ENCODE results near the gene SERPINB6. TPM values are rescaled to one million over a fixed set of nuclear protein-coding genes. Genes with fewer than 3 reads are reported as not detected.
A peak's percentile ranks its signal among the peaks of the same experiment; 100 is the strongest.
"Not testable (repeated sequence)": the region's sequence is repeated elsewhere in the genome, so short reads cannot be mapped to it uniquely, and the experiment has no call there.

SERPINB6 gene
- total RNA-seq, 3 donors from 2014 or later, result 134 to 147 (median 142) TPM

DNA sequence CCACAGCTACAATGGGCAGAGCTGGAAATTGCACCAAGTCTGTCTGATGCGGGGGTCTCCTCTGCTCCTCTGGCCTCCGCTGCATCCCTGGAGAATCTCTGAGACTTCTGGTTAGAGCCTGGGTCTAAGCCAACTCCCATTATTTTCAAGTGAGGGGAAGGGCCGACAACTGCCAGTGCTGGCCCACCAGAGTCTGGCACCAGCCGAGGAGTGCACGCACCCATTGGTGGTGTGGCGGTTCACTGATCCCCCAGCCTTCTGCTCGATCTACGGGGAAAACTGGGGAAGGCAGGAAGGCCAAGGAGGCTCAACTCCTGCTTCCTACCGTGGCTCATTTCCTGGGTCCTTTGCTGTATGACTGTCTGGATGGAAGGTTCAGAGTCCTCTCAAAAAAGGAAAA, 34.5 kb upstream of the SERPINB6 start:
- no peak overlapping the region for H3K4me3 ChIP-seq
- no peak for ATAC-seq
- TF ChIP-seq, protein P1, sequence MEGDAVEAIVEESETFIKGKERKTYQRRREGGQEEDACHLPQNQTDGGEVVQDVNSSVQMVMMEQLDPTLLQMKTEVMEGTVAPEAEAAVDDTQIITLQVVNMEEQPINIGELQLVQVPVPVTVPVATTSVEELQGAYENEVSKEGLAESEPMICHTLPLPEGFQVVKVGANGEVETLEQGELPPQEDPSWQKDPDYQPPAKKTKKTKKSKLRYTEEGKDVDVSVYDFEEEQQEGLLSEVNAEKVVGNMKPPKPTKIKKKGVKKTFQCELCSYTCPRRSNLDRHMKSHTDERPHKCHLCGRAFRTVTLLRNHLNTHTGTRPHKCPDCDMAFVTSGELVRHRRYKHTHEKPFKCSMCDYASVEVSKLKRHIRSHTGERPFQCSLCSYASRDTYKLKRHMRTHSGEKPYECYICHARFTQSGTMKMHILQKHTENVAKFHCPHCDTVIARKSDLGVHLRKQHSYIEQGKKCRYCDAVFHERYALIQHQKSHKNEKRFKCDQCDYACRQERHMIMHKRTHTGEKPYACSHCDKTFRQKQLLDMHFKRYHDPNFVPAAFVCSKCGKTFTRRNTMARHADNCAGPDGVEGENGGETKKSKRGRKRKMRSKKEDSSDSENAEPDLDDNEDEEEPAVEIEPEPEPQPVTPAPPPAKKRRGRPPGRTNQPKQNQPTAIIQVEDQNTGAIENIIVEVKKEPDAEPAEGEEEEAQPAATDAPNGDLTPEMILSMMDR (IDR thresholded peaks at IDR 0.05), result no peak
- H3K9me3 ChIP-seq, result no peaks in the 10 kb centered on the region
- no peaks in the 10 kb centered on the region for H3K4me1 ChIP-seq (ENCODE audit: low read depth)
- intact Hi-C loops (cut with DNase I, micrococcal nuclease), result no loop called here
- H3K36me3 ChIP-seq (ENCODE audit: low read depth), result no peaks in the 10 kb centered on the region
- no peak for DNase-seq

DNA sequence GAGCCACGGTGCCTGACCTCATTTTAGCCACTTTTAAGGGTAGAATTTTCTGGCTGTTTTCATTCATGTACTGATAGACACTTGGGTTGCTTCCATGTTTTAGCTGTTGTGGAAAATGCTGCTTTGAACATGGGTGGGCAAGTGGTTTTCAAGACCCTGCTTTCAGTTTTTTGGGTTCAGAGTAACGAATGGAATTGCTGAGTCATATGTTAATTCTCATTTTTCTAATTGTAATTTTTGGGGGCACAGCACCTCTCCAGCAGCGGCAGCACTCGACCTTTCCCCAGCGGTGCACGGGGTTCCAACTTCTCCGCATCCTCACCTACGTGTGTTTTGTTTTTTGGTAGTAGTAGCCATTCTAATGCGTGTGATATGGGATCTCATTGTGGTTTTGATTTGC, 33.7 kb upstream of the SERPINB6 start:
- DNase-seq (no peak), ATAC-seq (no peak)
- TF ChIP-seq, protein P1 (IDR thresholded peaks at IDR 0.05), result no peak
- Histone ChIP-seq H3K4me3 (no peak overlapping the region), H3K36me3 (ENCODE audit: low read depth) (no peaks in the 10 kb centered on the region), H3K9me3 (no peaks in the 10 kb centered on the region), H3K4me1 (ENCODE audit: low read depth) (peaks cover 6% of the 10 kb centered on the region)
- intact Hi-C loops (cut with DNase I, micrococcal nuclease), result no loop called here

DNA sequence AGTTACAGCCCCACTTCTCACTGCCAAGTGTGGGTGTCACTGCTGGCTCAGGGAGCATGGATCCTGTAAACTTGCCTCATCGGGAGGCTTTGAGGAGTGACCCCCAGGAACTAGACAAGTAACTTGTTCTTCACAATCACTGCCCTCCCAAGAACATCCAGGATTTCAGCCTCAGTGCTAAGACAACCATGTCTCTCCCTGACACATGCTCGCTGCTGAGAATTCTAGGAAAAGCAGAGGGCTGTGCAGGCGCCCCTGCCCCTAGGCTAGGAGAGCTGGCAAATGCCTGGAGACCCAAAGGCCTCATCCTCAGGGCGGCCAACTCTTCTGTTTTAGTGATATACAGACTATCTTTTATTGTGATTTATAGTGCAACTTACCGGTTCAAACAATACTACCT, 31.9 kb upstream of the SERPINB6 start:
- intact Hi-C loops (cut with DNase I, micrococcal nuclease); H3K4me3 ChIP-seq; ATAC-seq; H3K36me3 ChIP-seq (ENCODE audit: low read depth); DNase-seq; H3K9me3 ChIP-seq: not testable (repeated sequence)
- H3K4me1 ChIP-seq (ENCODE audit: low read depth), result peaks cover 15% of the 10 kb centered on the region

DNA sequence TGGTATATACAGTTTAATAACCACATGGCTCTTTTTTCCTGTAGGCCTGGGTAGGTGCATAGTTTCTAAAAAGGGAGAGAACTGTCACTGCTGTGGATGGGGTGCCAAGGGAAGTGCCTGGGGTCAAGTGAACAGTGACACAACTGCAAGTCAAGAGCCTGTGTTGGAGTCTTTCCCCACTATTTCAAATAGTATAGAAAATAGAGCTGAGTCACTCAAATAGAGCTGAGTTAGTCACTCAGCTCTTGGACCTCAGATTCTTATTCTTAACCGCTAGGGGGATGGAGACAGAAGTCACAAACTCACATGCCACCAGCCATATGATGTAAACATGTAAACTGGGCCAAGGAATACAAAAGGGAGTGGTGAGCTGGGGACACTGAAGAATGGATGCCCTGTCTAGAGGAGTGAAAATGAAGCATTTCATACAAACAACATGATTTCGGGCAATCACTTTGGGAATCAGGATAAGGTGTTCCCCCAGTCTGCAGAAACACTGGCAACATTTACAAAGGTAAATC, 30.5 kb upstream of the SERPINB6 start:
- DNase-seq, result no peak
- TF ChIP-seq, protein P1 (IDR thresholded peaks at IDR 0.05), result no peak
- no peak overlapping the region for H3K4me3 ChIP-seq
- no peaks in the 10 kb centered on the region for H3K9me3 ChIP-seq
- H3K4me1 ChIP-seq (ENCODE audit: low read depth), result peaks cover 15% of the 10 kb centered on the region
- intact Hi-C loops (cut with DNase I, micrococcal nuclease), result no loop called here
- ATAC-seq, result peak; percentile 28
- H3K36me3 ChIP-seq (ENCODE audit: low read depth), result no peaks in the 10 kb centered on the region

DNA sequence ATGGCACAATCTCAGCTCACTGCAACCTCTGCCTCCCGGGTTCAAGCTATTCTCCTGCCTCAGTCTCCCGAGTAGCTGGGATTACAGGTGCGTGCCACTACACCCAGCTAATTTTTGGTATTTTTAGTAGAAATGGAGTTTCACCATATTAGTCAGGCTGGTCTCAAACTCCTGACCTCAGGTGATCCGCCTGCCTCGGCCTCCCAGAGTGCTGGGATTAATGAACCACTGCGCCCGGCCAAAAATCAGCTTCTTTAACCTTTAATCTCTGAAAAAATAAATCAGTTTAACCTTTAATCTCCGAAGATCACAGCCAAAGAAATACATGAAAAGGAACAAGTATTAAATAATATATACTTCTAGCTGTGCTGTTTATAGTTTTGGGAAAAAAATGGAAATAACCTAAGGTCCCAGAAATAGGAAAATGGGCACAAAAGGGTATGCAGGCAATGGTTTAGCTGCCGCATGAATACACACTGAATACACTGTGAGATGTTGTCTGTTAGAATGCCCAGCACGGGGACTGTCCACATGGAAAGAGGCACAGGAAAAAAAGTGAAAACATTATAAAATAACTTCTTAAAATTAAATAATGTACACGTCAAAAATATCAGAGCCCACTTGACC, 29.9 kb upstream of the SERPINB6 start:
- H3K4me1 ChIP-seq (ENCODE audit: low read depth), result peaks cover 15% of the 10 kb centered on the region
- no peaks in the 10 kb centered on the region for H3K36me3 ChIP-seq (ENCODE audit: low read depth)
- H3K4me3 ChIP-seq, result no peak overlapping the region
- DNase-seq (no peak), ATAC-seq (no peak)
- H3K9me3 ChIP-seq, result no peaks in the 10 kb centered on the region
- intact Hi-C loops (cut with DNase I, micrococcal nuclease), result no loop called here
- TF ChIP-seq, protein P1 (IDR thresholded peaks at IDR 0.05), result no peak

DNA sequence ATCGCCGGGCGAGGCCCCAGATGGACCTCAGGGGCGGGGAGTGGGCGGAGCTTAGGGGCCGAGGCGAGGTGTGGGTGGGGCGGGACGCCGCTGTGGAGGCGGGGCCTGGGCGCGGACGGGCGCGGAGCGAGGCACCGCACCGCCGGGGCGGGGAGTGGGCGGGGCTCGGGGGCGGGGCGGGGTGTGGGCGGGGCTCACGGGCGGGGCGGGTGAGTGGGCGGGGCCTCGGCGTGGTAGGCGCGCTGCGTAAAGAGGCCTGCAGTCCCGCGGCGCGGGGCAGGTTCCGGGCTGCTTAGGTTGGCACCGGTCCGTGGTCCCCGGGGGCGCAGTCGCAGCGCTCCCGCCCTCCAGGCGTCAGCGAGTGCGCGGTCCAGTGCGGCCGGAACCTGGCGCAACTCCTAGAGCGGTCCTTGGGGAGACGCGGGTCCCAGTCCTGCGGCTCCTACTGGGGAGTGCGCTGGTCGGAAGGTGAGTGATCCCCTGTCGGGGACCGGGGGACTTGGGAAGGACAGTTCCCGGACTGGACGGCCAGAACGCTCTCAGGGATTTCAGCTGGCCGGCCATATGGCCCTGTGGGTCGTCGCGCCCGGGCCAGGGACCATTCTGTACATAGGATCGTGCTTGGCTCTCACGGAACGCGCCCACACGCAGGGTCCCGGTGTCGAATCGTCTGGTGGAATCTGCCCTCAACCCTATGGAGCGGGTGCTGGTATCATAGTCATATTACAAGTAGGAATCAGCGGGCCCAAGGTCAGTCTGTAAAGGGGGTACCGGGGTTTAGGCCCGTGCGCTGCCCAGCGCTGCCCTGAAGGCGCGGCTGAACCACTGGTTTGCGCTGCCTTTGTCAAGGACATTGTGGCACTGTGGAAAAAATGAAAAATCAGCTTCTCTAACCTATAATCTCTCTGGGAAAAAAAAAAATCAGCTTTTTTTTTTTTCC, 28.5 kb upstream of the SERPINB6 start, which contains the start of gene NQO2:
TSS of gene NQO2 (plus strand) at position 277 of the 940 bp plus-strand sequence. CDS start 6,659 bp downstream, outside the sequence.
- intact Hi-C loops (cut with DNase I, micrococcal nuclease), result loop anchor here (2.0 to 5.0 kb wide), 2 partner anchors 55 to 57 kb away; no protein-coding TSS in a partner anchor
- DNase-seq (peak; percentile 96 to 99 (median 97)), ATAC-seq (peak; percentile 94)
- H3K9me3 ChIP-seq, result no peaks in the 10 kb centered on the region
- H3K4me3 ChIP-seq, result peak within 1 kb of the TSS; percentile 42
- TF ChIP-seq, protein P1 (IDR thresholded peaks at IDR 0.05), result no peak
- H3K4me1 ChIP-seq (ENCODE audit: low read depth), result peaks cover 15% of the 10 kb centered on the region
- H3K36me3 ChIP-seq (ENCODE audit: low read depth), result no peaks in the 10 kb centered on the region
